NOMO-1 treated with dmso at 0.1 percent for 144 hours (cell line): ENCODE results near the gene ZNF490.

ENCODE experiments used
- DNase-seq: peaks from one replicate; lab custom pipeline; 2025; ENCODE audit not compliant: unreplicated experiment; lab: John Stamatoyannopoulos, UW

Gene ZNF490

DNA sequence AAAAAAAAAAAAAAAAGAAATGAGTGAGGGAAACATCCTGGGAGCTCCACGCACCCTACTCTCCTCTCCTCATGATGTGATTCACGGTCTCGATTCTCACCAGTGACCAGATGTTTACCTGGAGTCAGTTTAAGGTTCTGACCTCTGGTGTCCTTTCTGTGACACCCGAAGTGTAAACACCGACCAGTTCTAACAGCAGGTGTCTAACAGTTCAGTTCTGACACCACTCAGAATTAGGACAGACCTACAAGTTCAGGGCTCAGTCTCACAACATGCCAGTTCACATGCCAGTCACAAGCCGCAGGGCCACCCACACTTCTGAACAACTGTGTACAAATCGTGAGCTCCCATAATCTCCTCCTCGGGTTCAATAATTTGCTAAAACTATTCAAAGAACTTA is 65.3 kb downstream of the ZNF490 start:
- DNase-seq, result no peak

- DNase-seq, result no peak
Observed at GRCh38 chr19:12544401-12544876, 66.2 kb downstream of the ZNF490 start.

GRCh38 chr19:12543855-12544254 is 66.8 kb downstream of the ZNF490 start:
- DNase-seq, result no peak
